GM19025 (cell line): Measurements from ENCODE around the gene DYNLT1.
"Not testable (repeated sequence)": the region's sequence is repeated elsewhere in the genome, so short reads cannot be mapped to it uniquely, and the experiment has no call there.

ENCODE experiments used
- ATAC-seq: cut with Tn5 transposase; IDR thresholded peaks from one replicate; pipeline ENCODE4 v1.9.1; 2021; ENCODE audit warnings: mild to moderate bottlenecking, low read depth, moderate library complexity; ENCODE audit not compliant: unreplicated experiment

Gene DYNLT1

DNA sequence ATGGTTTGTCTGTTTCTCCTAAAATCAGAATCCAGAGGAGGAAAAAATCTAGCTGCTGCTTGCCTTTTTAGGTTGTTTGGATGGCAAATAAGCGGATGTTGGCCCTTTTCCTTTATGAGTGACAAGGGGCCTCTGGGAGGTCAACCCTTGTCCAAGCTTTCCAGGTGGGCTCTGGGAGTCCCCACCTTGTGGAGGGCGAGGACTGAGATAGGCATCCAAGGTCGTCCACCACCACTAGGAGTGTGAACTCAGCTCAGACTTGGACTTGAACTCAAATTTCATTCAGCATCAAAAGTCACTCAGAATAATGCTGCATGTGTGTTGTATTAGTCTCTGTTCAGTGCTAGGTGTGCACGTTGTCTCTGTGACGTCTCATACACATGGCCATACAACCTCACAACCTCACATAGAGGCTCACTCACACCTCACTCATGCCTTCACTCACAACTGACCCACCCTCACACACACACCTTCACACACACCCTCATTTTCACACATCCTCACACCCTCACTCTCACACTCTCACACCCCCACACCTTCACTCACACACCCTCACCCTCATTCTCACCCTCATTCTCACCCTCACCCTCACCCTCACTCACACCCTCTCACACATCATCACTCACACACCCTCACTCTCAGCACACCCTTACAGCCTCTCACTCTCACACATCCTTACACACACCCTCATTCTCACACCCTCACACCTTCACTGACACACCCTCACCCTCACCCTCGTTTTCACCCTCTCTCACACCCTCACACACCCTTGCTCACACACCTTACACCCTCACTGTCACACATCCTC, 18.0 kb downstream of the DYNLT1 start:
- no peak for ATAC-seq

DNA sequence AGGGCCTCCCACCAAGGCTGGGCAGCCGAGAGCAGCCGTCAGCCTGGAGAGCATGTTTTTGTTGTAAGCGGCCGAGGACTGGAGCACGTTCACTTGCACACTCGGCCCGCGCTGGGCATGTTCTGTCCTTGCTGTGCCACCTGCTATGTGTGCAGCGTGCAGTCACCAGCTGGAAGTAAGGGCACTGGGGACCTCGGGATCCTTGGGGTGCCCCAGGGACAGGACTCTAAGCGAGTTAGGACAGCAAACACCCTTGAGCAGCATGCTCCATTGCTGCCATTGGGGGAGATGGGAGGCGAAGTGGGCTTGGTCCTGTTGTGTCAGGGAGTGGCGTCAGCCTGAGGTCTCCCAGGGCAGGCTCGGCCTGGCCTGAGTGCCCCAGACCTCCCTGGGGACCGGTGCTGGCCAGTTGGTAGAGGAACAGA, 18.6 kb downstream of the DYNLT1 start:
- no peak for ATAC-seq

DNA sequence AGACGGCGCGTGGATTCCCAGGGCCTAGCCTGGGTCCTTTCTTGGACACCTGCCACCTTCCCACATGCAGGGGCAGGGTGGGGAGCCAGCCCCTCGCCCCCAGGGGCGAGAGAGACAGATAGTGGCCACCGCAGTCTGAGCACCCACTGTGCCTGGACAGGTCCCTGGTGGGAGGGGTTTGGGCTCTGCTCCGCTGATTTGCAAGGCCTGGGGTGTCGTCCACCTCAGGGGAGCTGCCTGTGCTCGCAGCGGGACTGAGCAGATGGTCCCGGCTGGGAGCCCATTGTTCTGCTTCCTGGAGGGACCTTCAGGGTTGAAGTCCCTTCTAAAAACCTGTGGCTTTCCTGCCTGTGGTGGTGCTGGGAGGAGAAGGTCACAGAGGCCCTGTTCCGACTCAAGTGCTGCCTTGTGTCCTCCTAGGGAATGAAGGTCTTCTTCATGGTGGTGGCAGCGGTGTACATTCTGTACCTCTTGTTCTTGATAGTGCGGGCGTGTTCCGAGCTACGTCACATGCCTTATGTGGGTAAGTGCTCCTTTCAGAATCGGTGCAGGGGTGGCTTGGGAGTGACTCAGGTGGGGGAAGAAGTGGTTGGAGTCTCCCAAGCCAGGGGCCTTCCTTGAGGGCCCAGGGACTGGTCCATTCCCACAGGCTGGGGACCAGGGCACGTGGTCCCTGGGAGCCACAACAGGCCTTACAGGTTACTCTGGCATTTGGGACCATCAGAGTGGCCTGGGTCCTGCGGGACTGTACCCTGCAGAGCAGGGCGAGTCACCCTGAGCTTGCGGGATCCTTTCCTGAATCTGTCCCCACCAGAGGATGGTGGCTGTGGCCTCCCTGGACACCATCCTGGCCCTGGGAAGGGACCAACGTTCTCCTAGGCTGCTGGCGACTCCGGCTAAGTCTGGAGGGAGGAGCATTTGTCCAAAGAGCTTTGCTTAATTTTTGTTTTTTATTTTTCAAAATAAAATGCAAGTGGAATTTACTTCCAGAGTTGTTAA, 19.6 kb downstream of the DYNLT1 start:
- ATAC-seq = no peak

- ATAC-seq = no peak
Measured at GRCh38 chr6:158622545-158623190, 21.9 kb downstream of the DYNLT1 start.

GRCh38 chr6:158621694-158622544, 22.6 kb downstream of the DYNLT1 start:
- no peak for ATAC-seq

GRCh38 chr6:158620963-158621693, 23.4 kb downstream of the DYNLT1 start:
- ATAC-seq = no peak

DNA sequence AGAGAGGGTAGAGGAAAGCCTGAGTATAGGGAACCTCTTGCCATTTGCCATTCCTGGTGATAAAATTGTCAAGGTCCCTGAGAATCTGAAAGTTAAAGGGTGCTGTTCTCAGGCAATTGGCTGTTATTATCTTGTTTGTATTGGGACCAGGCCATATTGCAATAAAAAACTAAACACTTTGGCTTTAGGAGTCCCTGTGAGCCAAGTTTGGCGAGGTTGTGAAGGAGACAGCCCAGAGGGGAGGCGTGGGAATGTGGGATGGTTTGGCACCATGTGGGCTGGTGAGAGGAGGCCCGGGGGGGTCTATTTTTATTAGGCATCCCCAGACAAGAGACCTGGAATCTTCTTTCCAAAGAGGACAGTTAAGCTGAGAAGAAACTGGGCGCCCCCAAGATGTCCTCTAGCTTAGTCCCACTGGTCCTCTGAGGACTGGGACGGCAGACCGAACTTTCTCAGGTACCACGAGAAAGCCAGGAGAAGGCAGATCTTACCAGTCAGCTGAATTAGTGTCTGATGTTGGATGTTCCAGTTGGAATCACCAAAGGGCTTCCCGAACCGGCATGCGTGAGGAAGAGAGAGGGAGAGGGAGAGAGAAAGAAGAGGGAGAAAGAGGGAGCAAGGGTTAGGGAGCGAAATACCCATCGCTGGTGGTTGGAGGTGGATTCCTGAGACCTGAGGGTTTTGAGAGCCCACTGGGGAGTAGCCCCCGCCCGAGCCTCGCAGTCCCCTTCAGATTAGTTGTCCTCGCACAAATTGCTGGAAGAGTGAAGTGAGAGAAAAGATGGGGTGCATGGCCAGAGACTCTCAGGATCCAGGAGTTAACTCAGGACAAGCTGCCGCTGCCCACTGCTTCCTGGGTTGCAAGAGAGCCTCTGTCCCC, 24.4 kb downstream of the DYNLT1 start:
- ATAC-seq = no peak

DNA sequence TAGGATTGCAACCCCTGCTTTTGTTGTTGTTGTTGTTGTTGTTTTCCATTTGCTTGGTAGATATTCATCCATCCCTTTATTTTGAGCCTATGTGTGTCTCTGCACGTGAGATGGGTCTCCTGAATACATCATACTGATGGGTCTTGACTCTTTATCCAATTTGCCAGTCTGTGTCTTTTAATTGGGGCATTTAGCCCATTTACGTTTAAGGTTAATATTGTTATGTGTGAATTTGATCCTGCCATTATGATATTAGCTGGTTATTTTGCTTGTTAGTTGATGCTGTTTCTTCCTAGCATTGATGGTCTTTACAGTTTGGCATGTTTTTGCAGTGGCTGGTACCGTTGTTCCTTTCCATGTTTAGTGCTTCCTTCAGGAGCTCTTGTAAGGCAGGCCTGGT, 26.3 kb downstream of the DYNLT1 start:
- ATAC-seq = not testable (repeated sequence)

GRCh38 chr6:158614606-158615005, 29.9 kb downstream of the DYNLT1 start:
- not testable (repeated sequence) for ATAC-seq

- no peak for ATAC-seq
Measured at GRCh38 chr6:158611541-158612370, 32.8 kb downstream of the DYNLT1 start.

DNA sequence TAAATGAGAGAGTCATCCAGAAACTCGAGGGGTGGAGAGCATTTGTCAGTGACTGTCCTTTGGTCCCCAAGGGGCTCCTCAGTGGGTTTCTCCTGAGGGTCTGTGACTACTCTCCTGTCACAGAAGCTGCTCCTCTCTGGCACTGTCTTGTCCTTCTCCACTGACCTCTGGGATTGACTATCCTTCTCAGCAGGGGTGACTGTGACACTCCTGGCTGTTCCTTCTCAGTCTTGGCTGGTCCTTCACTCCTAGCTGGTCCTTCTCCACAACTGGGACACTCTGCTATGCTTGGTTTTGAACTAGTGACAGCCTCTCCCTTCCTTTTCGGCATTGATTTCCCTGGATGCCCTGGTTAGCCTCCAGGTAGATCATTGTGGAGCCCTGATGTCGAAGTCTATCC, 33.5 kb downstream of the DYNLT1 start:
- no peak for ATAC-seq

- ATAC-seq = no peak
Measured at GRCh38 chr6:158610319-158610968, 34.1 kb downstream of the DYNLT1 start.

GRCh38 chr6:158609455-158610155, 34.9 kb downstream of the DYNLT1 start:
- no peak for ATAC-seq

DNA sequence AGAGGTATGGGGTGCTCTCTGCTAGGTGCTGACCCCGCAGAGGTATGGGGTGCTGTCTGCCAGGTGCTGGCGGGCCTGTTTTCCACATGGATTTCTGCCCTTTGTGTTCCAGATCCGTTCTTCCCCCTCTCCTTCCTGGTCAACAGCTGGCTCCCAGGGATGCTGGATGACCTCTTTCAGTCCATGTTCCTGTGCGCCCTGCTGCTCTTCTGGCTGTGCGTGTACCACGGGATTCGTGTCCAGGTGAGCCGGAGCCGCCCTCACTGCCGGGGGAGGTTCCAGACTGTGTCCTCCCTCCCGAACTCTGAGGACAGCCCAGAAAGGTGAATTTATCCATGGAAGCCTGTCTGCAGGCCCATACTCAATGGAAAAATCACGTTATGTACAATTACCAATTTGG, 36.3 kb downstream of the DYNLT1 start:
- no peak for ATAC-seq

DNA sequence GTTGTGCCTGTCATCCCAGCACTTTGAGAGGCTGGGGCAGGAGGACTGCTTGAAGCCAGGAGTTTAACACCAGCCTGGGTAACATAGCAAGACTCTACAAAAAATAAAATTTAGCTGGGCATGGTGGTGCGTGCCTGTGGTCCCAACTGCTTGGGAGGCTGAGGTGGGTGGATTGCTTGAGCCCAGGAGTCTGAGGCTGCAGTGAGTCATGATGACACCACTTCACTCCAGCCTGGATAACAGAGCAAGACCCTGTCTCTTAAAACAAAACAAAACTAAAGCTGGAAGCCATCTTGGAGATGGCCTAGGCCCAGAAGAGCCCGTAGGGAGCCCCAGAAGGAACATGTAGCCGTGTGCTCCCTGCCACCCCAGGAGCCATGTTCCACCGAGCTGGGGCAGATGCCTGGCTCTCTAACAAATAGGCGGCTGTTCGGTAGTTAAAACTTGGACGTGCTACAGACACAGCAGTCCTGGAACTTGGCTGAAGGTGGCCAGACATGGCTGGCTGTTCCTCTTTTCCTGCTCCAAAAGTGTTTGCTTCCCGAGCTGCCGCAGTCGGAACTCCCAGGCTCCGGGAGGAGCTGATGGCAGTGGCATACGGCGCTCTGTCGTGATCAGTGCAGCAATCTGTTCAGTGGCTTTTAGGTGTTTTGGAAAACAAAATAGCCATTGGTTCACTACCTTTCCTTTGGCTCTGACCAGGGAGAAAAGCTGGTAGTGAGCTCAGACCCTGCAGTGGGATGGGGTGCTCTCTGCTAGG, 37.0 kb downstream of the DYNLT1 start:
- no peak for ATAC-seq

DNA sequence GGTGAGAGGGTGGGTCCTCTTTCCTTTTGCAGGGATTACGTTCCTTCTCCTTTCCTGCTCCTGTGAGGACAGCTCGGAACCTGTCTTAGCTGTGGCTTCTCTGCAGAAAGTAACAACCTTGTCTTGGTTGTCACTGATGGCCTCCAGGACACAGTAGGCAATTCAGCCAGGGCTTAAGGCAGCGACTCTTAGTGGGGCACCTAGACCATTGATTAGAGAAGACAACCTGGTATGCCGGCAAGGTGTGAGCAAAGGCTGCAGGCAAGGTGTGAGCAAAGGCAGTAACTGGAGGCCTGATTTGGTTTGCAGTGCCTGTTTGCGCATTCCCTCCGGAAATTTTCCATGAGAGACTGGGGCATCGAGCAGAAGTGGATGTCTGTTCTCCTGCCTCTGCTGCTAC, 37.6 kb downstream of the DYNLT1 start:
- no peak for ATAC-seq
